ENCODE results near the gene IFNE.
"Not testable (repeated sequence)": the region's sequence is repeated elsewhere in the genome, so short reads cannot be mapped to it uniquely, and the experiment has no call there.

IFNE gene

GRCh38 chr9:21491756-21492155, 9.6 kb upstream of the IFNE start:
- DNase-seq: no peak

DNA sequence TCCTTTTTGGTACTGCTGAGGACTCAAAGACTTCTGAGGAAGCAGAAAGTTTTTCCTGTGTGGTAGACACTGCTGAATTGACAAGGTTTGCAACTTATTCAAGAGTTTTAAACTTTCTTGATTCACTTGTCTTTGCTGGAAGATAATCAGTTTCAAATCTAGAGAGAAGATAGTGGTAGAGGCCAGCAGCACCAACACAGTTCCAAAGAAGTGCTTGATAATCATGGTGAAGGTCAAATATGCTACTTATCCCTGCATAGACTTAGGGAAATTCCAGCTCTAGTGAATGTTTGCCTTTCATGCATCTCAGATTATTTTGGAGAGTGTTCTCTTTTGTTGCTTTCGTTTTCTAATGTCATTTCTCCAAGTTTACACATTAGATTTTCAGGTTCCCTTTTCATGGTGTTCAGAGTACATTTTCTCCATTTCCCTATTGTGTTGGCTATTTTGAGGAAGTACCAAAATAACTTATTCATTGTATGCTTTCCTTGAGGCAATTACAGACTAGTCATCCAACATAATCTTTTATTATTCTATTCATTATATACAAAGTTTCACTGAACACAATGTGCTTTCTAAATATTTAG, 550 bp downstream of the IFNE start:
- DNase-seq: no peak

DNA sequence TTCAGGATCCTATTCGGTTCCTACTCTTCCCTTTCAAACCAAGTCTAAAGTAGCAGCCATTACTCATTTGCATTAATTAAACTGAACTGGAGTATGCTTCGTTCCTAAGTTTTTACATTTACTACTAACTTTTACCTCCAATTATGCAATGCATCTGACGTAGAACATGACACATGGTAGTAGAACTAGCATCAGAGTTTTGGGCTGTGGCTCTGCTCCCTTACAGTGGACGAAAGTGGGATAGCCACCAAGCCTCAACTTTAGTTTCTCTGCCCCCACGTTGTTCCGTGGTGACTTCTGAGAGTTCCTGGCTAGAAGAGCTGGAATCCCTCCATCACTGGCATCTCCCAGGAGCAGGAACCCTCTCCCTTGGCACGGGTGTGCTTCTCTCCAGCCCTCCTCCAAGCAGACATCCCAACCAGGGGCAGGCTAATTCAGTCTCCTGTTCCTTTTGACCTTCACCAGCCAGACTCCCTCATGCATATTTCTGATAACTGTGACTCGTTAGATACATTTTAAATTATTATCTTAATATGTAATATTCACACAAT, 2.9 kb downstream of the IFNE start:
- no peak for DNase-seq

DNA sequence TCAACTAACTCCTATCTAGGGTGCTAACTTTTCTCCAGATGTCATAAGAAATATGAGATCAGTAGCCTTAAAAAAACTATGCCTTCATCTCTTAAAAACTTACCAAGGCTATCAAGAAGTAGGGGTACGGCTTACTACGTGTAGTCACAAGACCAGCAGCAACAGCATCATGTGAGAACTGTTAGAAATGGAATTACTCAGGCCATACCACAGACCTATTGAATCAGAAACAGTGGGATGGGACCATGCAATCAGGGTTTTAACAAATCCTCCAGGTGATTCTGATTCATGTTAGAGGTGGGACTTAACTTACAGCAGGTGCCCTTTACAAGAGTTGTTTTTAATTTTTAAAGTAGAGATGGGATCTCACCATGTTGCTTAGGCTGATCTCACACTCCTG, 4.6 kb downstream of the IFNE start:
- DNase-seq: no peak

GRCh38 chr9:21473236-21473635, 8.9 kb downstream of the IFNE start:
- DNase-seq: no peak

GRCh38 chr9:21470126-21470525, 12.0 kb downstream of the IFNE start:
- DNase-seq: no peak

DNA sequence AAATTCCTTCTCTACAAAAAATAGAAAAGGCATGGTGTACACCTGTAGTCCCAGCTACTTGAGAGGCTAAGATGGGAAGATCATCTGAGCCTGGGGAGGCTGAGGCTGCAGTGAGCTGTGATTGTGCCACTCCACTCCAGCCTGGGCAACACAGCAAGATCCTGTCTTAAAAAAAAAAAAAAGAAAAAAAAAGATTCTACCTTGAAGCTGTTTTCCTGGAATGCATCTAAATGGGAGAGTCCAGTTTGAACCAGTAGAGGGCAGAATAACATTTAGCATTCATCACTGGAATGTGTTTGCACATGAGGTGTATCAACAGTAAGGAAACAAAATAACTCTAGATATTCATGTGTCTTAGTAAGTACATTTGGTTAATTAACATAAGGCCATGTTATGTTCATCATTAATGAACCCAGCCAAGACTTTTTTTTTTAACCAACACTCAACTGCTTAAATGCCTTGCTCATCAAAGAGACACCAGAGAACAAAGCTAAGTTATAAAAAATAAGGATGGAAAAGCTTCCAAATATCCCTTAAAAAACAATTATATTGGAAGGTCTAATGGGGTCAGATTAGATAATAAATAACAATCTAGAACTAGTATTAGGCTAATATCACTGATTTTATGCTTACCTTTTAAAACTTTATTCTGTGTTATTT, 16.1 kb downstream of the IFNE start:
- no peak for DNase-seq

GRCh38 chr9:21465138-21465537, 17.0 kb downstream of the IFNE start:
- DNase-seq: no peak

- no peak for DNase-seq
Measured at GRCh38 chr9:21461377-21461776, 20.7 kb downstream of the IFNE start.

- no peak for DNase-seq
Measured at GRCh38 chr9:21455320-21455719, 26.8 kb downstream of the IFNE start.

DNA sequence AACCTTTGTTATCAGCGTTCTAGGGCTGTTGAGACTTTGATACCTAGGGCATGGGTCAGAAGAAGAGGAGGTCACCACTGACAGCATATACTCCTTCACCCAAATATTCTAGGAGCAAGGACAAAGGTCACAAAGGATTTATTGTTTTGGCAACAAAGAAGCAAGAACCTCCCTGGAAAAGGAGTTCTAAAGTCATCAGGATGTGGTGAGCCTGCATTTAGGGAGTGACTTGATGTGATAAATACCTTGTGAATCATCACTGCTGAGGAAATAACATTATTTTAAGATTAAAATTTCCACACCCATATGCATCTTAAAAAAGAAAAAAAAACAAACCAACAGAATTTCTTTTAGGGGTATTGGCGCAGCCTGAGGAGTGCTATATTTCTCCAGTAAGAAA, 28.0 kb downstream of the IFNE start:
- DNase-seq: no peak

DNA sequence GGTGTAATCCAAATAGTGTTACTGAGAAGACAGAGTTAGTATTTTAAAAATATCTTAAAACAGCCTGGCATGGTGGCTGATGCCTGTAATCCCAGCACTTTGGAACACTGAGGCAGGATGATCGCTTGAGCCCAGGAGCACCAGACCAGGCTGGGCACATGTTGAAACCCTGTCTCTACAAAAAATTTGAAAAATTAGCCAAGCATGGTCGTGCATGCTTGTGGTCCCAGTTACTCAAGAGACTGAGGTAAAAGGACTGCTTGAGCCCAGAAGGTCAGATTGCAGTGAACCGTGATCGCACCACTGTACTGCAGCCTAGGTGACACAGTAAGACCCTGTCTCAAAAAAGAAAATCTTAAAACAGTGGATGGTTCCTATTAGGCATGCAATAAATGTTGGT, 29.4 kb downstream of the IFNE start:
- DNase-seq: no peak

DNA sequence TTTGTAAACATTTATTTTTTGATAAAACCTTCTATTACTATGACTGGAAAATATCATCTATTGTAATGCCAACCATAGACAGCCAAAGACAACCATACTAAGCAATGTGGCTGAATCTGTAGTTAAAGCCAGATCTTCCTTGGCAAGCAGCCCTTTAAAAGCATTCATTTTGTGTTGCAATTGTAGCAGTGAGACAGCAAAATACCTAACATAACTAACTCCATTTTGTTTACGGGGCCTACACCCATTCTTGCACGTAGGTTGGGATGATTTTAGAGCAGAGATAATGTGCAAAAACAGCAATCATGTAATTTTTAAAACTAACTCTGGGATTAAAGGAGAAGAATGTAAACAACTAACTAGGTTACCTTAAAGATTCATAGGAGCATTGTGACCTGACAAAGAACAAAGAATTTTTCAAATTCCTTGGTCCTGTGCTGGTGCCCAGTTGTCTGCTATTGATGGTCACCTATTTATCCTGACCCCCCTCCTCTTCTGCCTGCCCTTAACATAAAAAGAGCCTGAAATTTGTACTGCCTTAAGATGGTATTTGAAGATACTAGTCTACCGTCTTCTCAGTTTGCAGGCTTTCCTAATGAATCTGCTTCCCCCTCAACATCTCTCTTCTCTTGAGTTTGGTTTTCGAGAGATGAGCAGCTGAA, 31.2 kb downstream of the IFNE start:
- DNase-seq: no peak

DNA sequence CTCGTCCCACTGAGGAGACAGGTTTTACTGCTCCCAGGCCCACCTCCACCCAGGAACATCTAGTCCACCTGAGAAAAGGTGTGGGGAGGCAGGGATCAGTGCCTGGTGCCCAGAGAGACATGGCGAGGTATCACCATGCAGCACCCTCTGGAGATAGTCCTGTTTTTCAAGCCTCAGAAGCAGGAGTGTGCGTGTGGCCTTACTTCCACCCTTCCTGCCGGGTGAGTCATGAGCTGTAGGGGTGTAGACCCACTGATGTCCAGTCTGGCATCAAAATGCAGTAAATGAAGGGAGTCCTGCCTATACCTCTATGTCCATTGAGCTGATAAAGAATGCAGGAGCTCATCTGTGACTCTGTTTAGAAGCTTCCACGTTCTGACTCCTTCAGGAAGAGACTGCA, 32.8 kb downstream of the IFNE start:
- not testable (repeated sequence) for DNase-seq

GRCh38 chr9:21443849-21444625, 38.1 kb downstream of the IFNE start:
- DNase-seq: no peak

DNA sequence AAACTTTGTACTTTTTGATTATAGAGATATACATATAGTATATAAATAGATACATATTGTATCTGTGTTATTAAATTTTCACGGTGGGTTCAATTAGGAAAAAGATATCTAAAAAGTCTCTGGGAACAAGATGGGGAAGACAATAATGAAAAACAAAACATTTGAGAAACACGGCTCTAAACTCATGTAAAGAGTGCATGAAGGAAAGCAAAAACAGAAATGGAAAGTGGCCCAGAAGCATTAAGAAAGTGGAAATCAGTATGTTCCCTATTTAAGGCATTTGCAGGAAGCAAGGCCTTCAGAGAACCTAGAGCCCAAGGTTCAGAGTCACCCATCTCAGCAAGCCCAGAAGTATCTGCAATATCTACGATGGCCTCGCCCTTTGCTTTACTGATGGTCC, 42.0 kb downstream of the IFNE start, which contains the start of gene IFNA1:
Gene IFNA1, plus strand, starts transcription at position 301 of the 400 bp plus-strand sequence. Its CDS starts 69 bp downstream, at position 370.
- DNase-seq: no peak

GRCh38 chr9:21435015-21435383, 47.1 kb downstream of the IFNE start:
- DNase-seq: not testable (repeated sequence)

GRCh38 chr9:21434202-21435014, 47.7 kb downstream of the IFNE start:
- DNase-seq: peak; percentile 28

DNA sequence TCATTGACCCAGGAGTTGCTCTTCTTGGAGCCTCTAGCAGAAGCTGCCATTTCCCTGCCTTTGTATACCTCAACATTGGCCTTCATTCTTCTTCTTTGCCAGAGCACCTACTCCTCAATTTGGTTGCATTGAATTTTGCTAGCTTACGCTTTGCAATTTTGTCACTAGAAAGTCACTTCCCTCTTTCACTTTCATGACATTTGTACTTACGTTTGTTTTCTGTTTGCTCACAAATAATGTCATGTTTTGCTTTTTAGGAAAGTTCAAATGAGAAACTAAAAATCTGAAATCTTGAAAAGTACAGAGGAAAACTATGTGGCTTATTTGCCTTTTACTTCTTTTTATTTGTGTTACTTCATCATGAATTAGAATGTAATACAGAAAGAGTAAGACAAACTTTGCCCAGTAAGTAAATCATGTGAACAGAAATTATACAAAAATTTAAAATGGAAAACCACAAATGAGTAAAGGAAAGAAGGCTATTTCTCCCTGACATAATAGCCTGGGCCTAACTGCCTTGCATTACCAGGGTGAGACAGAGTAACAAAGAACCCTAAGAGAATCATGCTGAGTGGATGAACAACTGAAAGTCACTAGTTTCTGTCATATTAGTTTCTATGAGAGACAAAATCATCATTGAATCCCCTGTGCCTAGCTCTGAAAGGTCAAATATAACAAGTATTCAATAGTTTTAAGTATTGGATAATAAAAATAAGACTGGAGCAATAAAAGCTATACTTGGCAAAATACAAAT, 49.3 kb downstream of the IFNE start:
- no peak for DNase-seq
